HG03280 (cell line): ENCODE data around the gene SHANK3.
"Not testable (repeated sequence)": the region's sequence is repeated elsewhere in the genome, so short reads cannot be mapped to it uniquely, and the experiment has no call there.

Experiments
- ATAC-seq: cut with Tn5 transposase; IDR thresholded peaks from one replicate; pipeline ENCODE4 v1.9.1; 2021; ENCODE audit warnings: mild to moderate bottlenecking, moderate library complexity; ENCODE audit not compliant: unreplicated experiment

SHANK3 gene

DNA sequence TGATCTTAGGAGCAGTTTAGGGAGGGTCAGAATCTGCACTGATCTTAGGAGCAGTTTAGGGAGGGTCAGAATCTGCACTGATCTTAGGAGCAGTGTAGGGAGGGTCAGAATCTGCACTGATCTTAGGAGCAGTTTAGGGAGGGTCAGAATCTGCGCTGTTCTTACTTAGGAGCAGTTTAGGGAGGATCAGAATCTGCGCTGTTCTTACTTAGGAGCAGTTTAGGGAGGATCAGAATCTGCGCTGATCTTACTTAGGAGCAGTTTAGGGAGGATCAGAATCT is 28.9 kb upstream of the SHANK3 start:
- not testable (repeated sequence) for ATAC-seq

DNA sequence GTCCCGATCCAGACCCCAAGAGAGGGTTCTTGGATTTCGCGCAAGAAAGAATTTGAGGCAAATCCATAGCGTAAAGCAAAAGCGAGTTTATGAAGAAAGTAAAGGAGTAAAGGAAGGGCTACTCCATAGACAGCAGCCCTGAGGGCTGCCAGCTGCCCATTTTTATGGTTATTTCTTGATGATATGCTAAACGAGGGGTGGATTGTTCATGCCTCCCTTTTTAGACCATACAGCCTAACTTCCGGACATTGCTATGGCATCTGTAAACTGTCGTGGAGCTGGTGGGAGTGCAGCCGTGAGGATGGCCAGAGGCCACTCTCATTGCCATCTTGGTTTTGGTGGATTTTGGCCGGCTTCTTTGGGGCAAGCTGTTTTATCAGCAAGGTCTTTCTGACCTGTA is 19.4 kb upstream of the SHANK3 start:
- no peak for ATAC-seq

DNA sequence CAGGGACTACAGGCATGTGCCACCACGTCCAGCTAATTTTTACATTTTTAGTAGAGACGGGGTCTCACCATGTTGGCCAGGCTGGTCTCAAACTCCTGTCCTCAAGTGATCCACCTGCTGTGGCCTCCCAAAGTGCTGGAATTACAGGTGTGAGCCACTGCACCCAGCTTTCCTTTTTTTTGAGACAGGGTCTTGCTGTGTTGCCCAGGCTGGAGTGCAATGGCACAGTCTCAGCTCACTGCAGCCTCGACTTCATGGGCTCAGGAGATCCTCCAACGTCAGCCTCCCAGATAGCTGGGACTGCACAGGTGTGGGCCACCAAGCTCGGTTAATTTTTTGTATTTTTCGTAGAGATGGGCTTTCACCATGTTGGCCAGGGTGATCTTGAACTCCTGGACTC is 18.0 kb upstream of the SHANK3 start:
- not testable (repeated sequence) for ATAC-seq

DNA sequence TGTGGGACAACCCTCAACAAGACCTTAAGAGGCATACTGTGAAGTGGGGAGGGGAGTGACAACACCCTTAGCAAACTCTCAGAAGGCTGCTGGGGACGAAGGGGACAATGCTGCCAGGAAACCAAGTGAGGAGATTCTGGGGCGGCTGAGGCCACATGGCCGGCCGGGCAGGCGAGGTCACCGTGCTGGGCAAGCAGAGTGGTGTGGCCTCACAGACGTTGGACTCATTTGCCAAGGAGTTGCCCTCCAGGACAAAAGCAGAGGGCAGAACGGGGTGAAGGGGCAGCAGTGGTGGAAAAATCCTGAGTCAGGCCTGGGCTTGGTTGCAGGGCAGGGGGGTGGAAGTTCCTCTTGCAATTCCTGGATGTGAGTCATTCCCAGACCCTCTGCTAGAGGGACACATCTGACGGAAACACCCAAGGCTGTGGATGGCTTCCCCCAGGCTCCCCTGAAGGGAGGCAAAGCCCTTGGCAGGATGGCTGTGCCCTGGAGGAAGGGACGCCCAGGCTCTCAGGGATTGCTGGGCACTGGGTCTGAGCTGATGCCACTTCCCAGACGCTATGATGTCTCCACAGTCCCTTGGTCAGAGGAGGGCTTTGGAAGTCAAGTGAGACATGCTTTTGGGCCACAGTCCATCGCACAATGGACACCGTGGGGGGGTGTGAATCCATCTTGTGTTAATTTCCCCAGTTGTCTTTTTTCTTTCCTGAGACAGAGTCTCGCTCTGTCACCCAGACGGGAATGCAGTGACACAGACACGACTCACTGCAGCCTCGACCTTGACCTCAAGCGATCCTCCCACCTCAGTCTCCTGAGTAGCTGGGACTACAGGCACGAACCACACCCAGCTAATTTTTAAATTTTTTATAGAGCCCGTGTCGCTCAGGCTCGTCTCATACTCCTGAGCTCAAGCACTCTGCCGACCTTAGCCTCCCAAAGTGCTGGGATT is 16.2 kb upstream of the SHANK3 start:
- ATAC-seq, result no peak

DNA sequence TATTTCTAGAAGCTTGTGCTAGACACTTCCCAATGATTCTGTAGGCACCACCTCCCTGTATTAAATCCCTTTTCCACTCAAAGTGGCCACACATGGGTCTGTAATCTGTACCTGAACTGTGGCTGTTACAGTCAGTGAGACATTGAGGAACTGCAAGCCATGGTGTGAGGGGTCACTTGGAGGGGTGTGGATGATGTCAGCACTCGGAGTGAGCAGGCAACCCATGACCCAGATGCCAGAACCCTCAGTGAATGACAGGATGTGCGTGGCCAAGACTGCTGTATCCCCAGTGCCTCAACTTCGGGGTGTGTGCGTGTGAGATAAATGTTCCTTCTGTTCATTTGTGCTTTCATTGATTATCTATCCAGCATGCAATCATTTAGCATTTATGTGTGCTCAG is 14.7 kb upstream of the SHANK3 start:
- no peak for ATAC-seq

DNA sequence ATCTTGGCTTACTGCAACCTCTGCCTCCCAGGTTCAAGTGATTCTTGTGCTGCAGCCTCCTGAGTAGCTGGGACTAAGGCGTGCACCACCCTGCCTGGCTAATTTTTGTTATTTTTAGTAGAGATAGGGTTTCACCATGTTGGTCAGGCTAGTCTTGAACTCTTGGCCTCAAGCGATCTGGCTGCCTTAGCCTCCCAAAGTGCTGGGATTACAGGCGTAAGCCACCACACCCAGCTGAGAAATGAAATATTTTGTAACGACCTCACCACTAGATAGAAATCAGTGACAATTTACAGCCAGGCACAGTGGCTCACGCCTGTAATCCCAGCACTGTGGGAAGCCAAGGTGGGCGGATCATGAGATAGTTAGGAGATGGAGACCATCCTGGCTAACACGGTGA is 12.9 kb upstream of the SHANK3 start:
- ATAC-seq, result not testable (repeated sequence)

DNA sequence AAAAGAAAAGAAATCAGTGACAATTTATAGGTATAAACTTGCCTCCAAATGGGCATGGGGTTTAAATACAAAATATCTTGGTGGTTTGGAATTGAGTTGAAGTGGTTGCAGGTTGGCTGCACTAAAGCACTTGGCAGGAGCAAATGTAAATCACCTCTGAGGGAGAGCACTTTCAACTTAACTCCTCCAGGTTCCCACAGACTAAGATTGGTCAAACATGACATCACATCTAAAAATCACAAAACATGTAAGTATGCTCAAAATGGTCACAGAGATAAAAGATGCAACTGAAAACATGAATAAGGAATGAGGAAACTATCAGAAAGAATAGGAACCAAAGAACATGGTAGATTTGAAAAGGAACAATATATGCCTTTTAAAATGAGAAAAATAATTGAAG is 12.3 kb upstream of the SHANK3 start:
- ATAC-seq, result no peak

DNA sequence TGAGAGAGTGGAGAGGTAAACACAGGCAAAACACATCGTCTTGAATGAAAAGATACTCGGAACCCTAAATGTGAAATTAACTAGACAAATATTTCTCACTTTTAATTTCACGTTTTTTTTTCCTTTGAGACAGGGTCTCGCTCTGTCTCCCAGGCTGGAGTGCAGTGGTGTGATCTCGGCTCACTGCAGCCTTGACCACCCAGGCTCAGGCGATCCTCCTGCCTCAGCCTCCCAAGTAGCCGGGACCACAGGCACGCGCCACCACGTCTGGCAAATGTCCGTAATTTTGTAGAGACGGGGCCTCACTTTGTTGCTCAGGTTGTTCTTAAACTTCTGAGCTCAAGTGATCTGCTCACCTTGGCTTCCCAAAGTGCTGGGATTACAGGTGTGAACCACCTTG is 7.4 kb upstream of the SHANK3 start:
- no peak for ATAC-seq

DNA sequence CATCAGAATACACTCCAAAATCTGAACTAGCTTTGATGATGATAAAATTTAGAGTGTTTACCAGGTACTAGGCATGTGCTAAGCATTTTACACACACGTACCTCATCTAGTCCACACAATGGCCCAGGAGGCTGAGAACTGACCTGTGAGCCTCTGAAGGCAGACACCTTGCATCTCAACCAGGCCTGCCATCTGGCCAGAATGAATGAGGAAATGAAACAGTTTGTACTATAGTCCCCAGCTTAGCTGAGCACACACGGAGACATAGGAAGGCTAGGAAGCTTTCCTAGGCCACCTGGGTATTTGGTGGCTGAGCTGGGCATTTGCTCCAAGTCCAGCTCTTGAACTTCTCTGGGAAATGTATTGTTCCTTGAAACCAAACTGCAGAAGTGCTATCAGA is 6.9 kb upstream of the SHANK3 start:
- no peak for ATAC-seq

DNA sequence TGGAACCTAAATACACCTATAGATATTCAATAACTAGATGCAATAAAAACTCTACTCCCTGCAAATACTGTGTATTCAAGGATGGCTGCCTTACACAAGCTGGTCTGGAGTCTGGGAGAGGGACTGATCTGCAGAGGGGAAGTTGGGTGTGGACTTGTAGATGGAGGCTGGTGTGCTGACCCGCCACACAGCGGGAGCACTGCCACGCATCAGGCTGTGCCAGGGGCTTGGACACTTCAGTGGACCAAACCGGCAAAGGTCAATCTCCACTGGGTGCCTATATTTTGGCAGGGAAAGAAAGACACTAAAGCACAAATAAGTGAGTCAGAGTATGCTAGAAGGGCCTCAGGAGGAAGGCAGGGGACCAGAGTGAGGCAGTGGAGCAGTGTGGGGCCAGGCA is 2.1 kb upstream of the SHANK3 start:
- no peak for ATAC-seq

DNA sequence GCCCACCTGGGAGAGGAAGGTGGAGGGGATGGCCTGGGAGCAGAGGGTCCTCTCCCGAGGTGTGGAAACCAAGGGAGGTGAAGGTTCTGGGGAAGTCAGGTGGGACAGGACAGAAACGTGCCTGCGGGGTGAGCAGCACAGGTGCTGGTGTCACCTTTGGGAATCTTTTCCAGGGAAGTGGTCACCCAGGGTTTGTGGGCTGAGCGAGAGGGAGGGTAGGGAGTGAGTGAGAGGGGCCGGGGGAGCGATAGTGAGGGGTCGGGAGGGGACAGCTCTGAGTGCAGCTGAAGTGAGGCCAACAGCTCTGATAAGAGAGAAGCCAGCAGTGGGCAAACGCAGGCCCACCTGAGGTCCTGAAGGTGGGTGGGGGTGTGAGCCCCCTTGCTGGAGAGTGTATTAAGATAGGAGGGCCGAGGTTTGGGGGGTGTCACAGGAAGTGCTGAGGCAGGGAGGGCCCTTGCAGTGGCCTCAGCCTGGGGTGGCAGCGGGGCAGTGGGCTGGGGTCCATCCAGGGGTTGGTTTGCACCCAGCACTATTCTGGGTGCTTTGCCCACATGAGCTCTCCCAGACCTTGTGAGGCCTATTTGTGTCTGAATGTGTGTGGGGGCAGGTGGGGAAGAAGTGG is 1.6 kb upstream of the SHANK3 start:
- ATAC-seq, result no peak

DNA sequence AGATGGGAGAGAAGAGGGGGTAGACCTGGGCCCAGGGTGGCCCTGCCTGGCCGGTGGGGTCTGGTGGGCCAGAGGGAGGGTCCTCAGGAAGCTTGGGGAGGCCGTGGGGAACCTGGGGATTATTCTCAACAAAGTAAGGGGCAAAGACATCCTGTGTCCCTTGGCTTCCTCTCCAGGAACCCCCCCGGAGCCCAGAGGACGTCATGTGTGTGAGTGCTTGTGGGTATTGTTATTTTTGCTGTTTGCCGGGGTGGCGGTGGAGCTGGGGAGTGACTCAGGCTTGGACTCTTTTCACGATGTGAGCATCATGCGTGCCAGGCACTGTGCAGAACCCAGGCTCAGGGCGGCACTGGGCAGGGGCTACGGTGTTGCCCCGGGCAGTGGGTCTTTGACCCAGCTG is 982 bp upstream of the SHANK3 start:
- ATAC-seq, result no peak

DNA sequence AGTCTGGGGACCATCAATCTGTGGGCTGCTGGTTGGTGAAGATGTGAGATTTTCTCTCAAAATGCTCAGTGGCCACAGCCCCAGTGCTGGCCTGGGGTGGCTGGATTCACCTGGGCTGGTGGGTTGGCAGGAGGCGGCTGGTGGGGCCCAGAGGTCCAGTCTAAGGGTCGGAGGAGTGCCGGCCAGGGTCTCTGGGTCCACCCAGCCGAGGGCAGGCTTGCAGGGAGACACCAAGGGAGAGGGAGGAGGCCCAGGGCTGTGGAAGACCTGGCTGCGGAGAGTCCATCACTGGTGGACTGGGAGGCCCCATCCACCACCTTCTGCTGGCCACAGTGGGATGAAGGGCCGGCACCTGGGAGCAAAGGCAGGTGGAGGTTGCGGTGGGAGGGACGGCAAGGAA is 582 bp upstream of the SHANK3 start:
- ATAC-seq, result no peak

DNA sequence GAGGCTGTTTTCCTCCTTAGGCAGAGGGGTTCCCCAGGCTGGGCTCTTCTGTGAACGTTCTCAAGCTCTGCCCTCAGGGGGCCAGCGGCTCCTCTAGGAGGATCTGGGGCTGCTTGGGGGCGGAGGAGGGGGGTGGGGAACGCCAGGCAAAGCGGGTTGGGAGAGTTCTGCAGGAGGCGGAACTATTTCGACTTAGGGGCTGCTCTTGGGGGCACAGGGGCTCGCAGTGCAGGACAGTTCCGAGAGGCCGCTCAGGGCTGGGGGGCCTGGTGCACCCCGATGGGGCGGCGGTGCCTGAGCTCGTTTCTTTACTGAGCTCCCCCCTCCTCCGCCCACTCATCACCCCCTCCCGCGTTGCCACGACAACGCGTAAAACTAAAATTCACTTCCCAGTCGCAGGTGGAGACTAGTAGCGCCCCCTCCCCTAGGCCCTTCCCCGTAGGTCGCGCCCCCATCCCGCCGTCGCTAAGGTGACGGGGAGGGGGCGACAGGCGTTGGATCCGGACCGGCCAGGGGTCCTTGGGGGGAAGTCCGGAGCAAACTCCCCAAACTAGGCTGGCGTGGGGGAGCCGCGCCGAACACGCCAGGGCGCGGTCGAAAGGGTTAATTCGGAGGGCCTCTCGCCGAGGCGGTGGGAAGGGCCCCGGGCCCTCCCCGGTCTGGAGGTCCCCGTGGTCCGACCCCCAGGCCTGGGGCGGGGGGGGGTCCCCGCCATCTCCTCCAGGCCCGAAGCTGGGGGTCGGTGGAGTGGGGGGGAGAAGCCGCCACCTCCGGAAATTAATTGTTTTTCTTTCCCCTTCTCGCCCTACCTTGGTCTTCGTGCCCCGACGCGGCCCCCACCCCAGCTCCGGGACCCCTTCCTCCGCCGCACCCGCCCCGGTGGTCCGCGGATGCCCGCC is 857 bp downstream of the SHANK3 start:
- no peak for ATAC-seq

DNA sequence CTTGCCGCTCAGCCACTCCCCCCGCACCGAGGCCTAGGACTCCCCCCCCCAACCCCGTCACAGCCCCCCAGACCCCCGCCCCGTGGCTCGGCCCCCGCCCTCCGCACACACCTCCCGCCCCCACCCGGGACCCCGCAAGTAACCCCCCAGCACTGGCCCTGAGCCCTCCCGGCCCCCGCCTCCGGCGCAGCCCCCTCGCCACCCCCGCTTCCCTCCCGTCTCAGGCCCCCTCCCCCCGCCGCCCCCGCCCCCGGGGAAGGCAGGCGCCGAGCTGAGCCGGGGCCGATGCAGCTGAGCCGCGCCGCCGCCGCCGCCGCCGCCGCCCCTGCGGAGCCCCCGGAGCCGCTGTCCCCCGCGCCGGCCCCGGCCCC is 1.5 kb downstream of the SHANK3 start:
- no peak for ATAC-seq

DNA sequence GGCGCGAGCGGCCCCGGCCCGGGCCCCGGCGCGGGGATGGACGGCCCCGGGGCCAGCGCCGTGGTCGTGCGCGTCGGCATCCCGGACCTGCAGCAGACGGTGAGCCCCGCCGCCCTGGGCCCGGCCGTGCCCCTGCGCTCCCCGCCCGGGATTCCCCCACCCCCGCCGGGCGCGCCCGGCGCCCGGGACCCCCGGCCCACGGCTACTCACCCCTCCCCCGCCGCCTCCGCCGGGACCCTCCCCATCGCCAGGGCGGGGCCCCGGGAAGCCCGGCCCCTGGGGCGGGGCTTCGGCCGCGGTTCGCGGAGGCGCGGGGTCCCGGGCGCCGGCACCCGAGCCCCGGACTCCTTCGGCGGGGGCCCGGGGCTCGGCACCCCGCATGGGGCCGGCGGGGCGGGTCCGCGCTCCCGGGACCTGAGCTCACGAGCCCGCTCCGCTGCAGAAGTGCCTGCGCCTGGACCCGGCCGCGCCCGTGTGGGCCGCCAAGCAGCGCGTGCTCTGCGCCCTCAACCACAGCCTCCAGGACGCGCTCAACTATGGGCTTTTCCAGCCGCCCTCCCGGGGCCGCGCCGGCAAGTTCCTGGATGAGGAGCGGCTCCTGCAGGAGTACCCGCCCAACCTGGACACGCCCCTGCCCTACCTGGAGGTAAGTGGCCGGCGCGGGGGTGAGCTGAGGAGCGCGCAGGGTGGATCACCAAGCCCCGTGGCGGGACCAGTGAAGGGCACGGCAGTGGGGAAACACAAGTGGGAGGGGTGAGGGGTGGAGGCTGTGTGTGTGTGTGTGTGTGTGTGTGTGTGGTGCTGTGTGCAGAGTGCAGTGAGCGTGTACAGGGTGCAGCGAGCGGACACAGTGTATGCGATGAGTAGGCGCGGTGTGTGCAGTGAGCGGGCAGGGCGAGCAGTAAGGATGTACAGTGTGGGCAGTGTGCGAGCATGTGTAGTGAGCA is 2.3 kb downstream of the SHANK3 start:
- no peak for ATAC-seq

DNA sequence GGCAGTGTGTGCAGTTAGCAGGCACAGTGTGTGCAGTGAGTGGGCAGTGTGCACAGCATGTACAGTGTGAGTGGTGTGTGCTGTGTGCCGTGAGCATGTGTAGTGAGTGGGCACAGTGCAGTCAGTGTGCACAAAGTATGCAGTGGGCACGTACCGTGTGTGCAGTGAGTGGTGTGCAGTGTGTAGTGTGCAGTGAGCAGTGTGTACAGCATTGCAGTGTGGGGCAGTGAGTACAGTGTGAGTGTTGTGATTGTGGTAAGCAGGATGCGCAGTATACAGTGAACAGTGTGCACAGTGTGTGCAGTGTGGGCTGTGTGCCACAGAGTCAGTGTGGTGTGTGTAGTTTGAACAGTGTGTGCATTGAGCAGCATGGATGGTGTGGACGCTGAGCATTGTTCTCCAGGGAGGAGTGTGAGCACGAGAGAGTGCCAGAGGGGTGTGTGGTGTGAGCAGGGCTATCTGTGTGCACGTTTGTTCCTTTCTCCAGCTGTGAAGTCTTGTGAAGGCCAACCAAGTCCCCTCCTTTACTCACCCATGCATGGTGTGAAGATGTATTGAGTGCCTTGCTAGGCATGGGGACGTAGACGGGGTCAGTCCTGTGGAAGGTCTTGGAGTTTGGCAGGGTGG is 3.0 kb downstream of the SHANK3 start:
- ATAC-seq, result no peak

DNA sequence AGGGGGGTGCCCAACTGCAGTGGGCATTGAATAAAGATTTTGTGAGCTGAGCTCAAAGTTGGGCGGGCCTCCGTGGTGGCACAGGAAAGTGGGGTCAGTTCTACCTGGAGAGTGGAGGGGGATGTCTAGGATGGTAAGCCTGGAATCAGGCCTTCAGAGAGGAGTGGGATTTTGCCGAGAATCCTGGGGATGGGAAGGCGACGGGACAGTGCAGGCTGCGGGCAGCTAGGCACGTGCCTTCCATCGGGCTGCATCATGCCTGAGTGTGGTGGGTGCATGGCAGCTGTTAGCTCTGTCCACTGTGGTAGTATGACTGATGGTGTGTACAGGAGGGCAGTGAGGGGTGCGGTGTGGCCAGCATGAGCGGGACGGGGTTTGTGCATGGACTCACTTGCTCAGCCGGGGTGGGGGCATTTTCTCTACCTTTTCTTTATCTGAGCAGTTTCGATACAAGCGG is 3.6 kb downstream of the SHANK3 start:
- ATAC-seq, result no peak

DNA sequence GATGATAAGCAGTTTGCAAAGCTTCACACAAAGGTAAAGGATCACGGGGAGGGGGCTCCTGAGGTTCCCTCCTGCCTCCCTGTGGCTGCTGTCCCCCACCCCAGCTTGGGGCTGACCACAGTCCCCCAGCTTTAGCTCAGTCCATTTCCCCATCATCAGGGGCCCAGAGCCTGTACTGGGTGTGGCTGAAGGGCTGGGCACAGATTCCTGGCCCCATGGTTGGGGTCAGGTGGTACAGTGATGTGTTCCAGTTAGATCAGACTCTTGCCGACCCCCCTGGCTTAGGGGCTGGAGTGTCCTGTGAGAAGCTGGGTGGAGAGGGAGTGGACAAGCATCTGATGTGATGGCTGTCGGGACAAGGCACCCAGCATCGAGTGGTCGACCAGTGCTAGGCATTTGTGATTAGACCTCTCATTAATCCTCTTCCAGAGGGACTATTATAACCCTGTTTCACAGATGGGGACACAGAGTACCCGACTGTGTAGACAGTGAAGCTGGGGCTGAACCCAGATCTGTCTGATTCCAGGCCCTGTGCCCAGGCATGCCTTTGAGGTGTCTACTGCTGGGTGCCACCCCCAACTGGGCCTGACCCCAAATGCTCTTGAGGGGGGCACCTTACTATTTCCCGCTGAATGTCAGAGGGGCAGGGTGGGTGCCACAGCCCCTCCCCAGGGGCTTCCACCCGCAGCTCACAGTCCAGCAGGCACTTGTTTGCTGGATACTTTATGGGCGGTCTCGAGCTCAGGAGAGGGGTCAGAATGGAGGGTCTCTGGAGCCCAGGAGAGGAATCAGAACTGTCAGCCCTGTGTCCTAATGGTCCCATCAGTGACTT is 4.3 kb downstream of the SHANK3 start:
- ATAC-seq, result no peak
